Activated CD4-positive, alpha-beta memory T cell treated with anti-CD3 and anti-CD28 coated beads for 36 hours (primary cell): ENCODE measurements around the gene CD48. TPM values are rescaled to one million over a fixed set of nuclear protein-coding genes. Genes with fewer than 3 reads are reported as not detected.
"Not testable (repeated sequence)": the region's sequence is repeated elsewhere in the genome, so short reads cannot be mapped to it uniquely, and the experiment has no call there.

Experiments
- CTCF ChIA-PET: fragments of 350-600 bp; sonication (Branson Sonifier 250); formaldehyde crosslinking; loops from one replicate; lab custom pipeline; 2021; ENCODE audit warnings: antibody characterized with exemption, inconsistent platforms; lab: Charles Lee
- POLR2A ChIA-PET: fragments of 350-600 bp; sonication (Branson Sonifier 250); formaldehyde crosslinking; loops from one replicate; lab custom pipeline; 2021; ENCODE audit warnings: antibody characterized with exemption; lab: Charles Lee
- DNase-seq: peaks from one replicate; pipeline ENCODE4 v3.0.0-alpha.2; 2020
- H3K27ac Mint-ChIP-seq: one replicate; pipeline ENCODE4 v1.8.0; 2021; ENCODE audit warnings: mixed read lengths
- H3K27me3 Mint-ChIP-seq: one replicate; pipeline ENCODE4 v1.8.0; 2021; ENCODE audit warnings: mixed read lengths
- H3K36me3 Mint-ChIP-seq: one replicate; pipeline ENCODE4 v1.8.0; 2021; ENCODE audit warnings: mixed read lengths
- H3K4me1 Mint-ChIP-seq: one replicate; pipeline ENCODE4 v1.8.0; 2021; ENCODE audit warnings: low read depth, mixed read lengths
- H3K4me3 Mint-ChIP-seq: one replicate; pipeline ENCODE4 v1.8.0; 2021; ENCODE audit warnings: mild to moderate bottlenecking, mixed read lengths
- H3K9me3 Mint-ChIP-seq: one replicate; pipeline ENCODE4 v1.8.0; 2021; ENCODE audit warnings: mixed read lengths
- intact Hi-C: fragments of 100-400 bp; cut with micrococcal nuclease; formaldehyde crosslinking; loops from one replicate; pipeline ENCODE4 v1.15.1; 2023
- total RNA-seq, 2 experiments: library from RNA; stranded (reverse); gene quantifications; one replicate each; pipeline ENCODE4 v1.2.3, GENCODE V29; 2021

CD48 gene
- total RNA-seq, 2 experiments from 2014 or later, result 190 to 194 TPM

- Mint-ChIP-seq H3K27ac (no peak overlapping the region), H3K4me3 (no peak overlapping the region), H3K9me3 (no peaks in the 10 kb centered on the region), H3K4me1 (peaks cover 29% of the 10 kb centered on the region), H3K27me3 (no peaks in the 10 kb centered on the region), H3K36me3 (no peaks in the 10 kb centered on the region)
- POLR2A ChIA-PET, result interaction anchor here (1.6 to 2.6 kb wide), 2 partner anchors 43 to 45 kb away, joined by 3 to 13 read pairs; no protein-coding TSS in a partner anchor
- CTCF ChIA-PET, result interaction anchor here (0.6 to 10.2 kb wide), 16 partner anchors 9 to 228 kb away, joined by 3 to 205 read pairs (median 16); partner anchors contain the start of genes CD48, ITLN2 and SLAMF7
- peak; percentile 37 for DNase-seq
- intact Hi-C loops, result loop anchor here (5.0 kb wide), 2 partner anchors 88 to 153 kb away; no protein-coding TSS in a partner anchor
Observed at GRCh38 chr1:160724465-160725242, 13.0 kb upstream of the CD48 start.

DNA sequence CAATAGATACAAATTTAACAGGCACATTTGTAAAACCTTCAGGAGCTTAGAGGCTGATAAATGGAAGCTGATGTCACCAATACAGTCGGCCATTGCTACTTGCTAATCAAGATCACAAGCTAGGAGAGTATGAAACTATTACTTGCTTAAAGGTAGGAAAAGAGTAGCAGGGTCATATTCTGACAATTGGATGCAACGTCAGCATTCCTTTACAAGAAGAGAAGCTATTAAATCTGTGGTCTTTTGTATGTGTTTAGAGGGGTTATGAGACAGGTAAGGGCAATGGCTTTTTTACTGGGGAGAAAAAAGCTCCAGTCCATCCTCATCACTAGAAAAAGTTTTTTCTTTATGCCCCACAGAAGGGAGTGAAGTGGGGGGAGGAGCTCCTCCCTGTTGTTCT lies 11.7 kb upstream of the CD48 start:
- H3K27ac Mint-ChIP-seq, result no peak overlapping the region
- no peaks in the 10 kb centered on the region for H3K36me3 Mint-ChIP-seq
- ChIA-PET POLR2A (interaction anchor here (1.8 to 2.6 kb wide), 2 partner anchors 10 to 44 kb away, joined by 8 to 13 read pairs; no protein-coding TSS in a partner anchor), CTCF (interaction anchor here (0.7 to 10.2 kb wide), 18 partner anchors 8 to 264 kb away, joined by 3 to 205 read pairs (median 6); partner anchors contain the start of genes CD48, ITLN2 and LY9)
- peaks cover 29% of the 10 kb centered on the region for H3K4me1 Mint-ChIP-seq
- no peaks in the 10 kb centered on the region for H3K27me3 Mint-ChIP-seq
- intact Hi-C loops, result no loop called here
- H3K9me3 Mint-ChIP-seq, result no peaks in the 10 kb centered on the region
- no peak overlapping the region for H3K4me3 Mint-ChIP-seq
- no peak for DNase-seq

DNA sequence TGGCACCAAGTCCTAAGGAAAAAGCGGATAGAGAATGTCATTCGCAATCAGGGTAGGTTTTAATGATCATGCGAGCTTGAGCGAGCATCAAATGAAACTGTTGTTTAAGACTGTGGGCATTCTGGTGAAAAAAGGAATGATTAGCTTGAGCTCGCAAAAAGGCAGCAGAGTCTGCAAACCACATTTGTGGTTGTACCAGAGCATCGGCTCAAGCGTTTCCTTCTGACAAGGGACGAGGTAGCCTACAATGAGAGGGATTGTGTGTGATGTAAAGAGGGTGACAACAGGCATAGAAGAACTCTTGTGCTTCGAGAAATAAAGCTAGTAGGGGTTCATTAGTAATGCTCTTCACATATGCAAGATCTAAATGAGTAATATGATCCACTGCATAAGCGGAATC lies 11.1 kb upstream of the CD48 start:
- H3K9me3 Mint-ChIP-seq, result no peaks in the 10 kb centered on the region
- H3K27me3 Mint-ChIP-seq, result no peaks in the 10 kb centered on the region
- intact Hi-C loops, result no loop called here
- ChIA-PET CTCF (interaction anchor here (0.8 to 10.2 kb wide), 16 partner anchors 7 to 230 kb away, joined by 3 to 205 read pairs (median 6); partner anchors contain the start of genes CD48, ITLN2 and LY9), POLR2A (interaction anchor here (0.8 to 2.6 kb wide), 3 partner anchors 10 to 45 kb away, joined by 3 to 13 read pairs (median 8); partner anchors contain the start of gene SLAMF7)
- H3K4me3 Mint-ChIP-seq, result no peak overlapping the region
- peaks cover 32% of the 10 kb centered on the region for H3K4me1 Mint-ChIP-seq
- no peaks in the 10 kb centered on the region for H3K36me3 Mint-ChIP-seq
- no peak for DNase-seq
- no peak overlapping the region for H3K27ac Mint-ChIP-seq

- DNase-seq, result no peak
- H3K27me3 Mint-ChIP-seq, result no peaks in the 10 kb centered on the region
- intact Hi-C loops, result no loop called here
- ChIA-PET POLR2A (no interaction called here), CTCF (interaction anchor here (0.6 to 7.4 kb wide), 11 partner anchors 9 to 365 kb away, joined by 3 to 112 read pairs (median 6); partner anchors contain the start of gene ITLN2)
- H3K36me3 Mint-ChIP-seq, result no peaks in the 10 kb centered on the region
- H3K4me3 Mint-ChIP-seq, result no peak overlapping the region
- peaks cover 42% of the 10 kb centered on the region for H3K4me1 Mint-ChIP-seq
- no peaks in the 10 kb centered on the region for H3K9me3 Mint-ChIP-seq
- no peak overlapping the region for H3K27ac Mint-ChIP-seq
Observed at GRCh38 chr1:160721473-160721872, 9.9 kb upstream of the CD48 start.

DNA sequence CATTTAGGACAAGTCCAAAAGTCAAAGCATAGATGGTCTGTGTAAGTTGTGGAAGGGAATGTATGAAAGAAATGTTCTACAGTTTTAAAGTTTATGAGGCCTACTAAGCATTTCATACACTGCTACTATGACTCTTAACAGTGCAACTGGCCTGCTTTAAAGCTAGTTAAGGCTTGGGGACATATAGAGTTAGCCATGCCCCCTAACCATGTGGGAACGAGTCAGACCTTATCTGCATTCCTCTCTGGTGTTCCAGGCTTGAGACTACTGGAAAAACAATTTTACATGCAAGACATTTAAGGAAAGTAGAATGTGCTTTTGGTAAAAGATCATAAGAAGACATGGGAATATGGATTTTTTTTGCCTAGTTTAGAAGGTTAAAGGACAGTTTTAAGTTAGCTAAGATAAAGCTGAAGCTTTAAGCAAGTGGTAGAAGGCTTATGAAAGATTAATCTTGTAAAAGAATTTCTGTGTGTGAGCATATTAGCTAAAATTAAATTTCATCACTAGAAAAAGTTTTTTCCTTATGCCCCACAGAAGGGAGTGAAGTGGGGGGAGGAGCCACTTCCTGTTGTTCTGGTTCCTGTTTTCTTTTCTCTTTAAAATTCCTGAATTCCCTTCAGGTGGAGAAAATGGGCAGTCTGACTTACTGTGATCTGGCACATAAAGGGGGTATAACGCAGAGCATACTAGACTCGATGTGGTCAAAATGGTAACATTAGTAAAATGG lies 8.9 kb upstream of the CD48 start:
- POLR2A ChIA-PET, result no interaction called here
- H3K4me1 Mint-ChIP-seq, result peaks cover 42% of the 10 kb centered on the region
- intact Hi-C loops, result no loop called here

GRCh38 chr1:160718210-160718609 lies 6.6 kb upstream of the CD48 start:
- ChIA-PET POLR2A (no interaction called here), CTCF (no interaction called here)
- Mint-ChIP-seq H3K9me3 (no peaks in the 10 kb centered on the region), H3K36me3 (no peaks in the 10 kb centered on the region), H3K27ac (no peak overlapping the region), H3K27me3 (no peaks in the 10 kb centered on the region), H3K4me3 (no peak overlapping the region), H3K4me1 (peaks cover 34% of the 10 kb centered on the region)
- intact Hi-C loops, result no loop called here
- DNase-seq, result no peak

More for the DNA sequence above, 8.9 kb upstream of the CD48 start:
- no peaks in the 10 kb centered on the region for H3K9me3 Mint-ChIP-seq
- H3K36me3 Mint-ChIP-seq, result no peaks in the 10 kb centered on the region
- no peak for DNase-seq
- CTCF ChIA-PET, result interaction anchor here (1.2 to 3.1 kb wide), 6 partner anchors 38 to 114 kb away, joined by 3 to 13 read pairs (median 6); no protein-coding TSS in a partner anchor
- H3K27me3 Mint-ChIP-seq, result no peaks in the 10 kb centered on the region
- no peak overlapping the region for H3K4me3 Mint-ChIP-seq
- no peak overlapping the region for H3K27ac Mint-ChIP-seq

GRCh38 chr1:160717306-160717705 lies 5.7 kb upstream of the CD48 start:
- peaks cover 34% of the 10 kb centered on the region for H3K4me1 Mint-ChIP-seq
- intact Hi-C loops, result no loop called here
- no peak overlapping the region for H3K27ac Mint-ChIP-seq
- H3K4me3 Mint-ChIP-seq, result no peak overlapping the region
- no peaks in the 10 kb centered on the region for H3K27me3 Mint-ChIP-seq
- no peaks in the 10 kb centered on the region for H3K36me3 Mint-ChIP-seq
- ChIA-PET POLR2A (no interaction called here), CTCF (interaction anchor here (1.5 kb wide), 1 partner anchor 60 kb away, joined by 4 read pairs; no protein-coding TSS in a partner anchor)
- no peaks in the 10 kb centered on the region for H3K9me3 Mint-ChIP-seq
- DNase-seq, result no peak

DNA sequence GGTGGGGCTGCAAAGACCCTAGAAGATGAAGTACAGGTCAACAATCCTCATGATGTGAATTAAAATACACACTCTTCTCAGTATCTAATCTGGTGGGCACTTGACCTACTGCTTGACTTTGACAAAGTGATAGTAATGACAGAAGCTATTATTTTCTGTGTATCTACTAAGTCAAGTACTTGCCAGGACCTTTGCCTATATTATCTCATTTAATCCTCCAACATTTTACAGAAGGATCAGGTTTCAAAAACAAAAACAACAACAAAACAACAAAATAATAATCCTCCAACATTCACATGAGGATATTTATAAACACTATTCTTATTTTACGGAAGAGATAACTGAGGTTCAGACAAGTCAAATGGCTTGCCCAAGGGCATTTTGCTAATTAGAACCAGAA lies 4.4 kb upstream of the CD48 start:
- Mint-ChIP-seq H3K27ac (no peak overlapping the region), H3K4me3 (no peak overlapping the region), H3K27me3 (no peaks in the 10 kb centered on the region), H3K4me1 (peaks cover 36% of the 10 kb centered on the region), H3K9me3 (no peaks in the 10 kb centered on the region), H3K36me3 (peaks cover 2% of the 10 kb centered on the region)
- POLR2A ChIA-PET, result interaction anchor here (0.7 kb wide), 1 partner anchor 411 kb away, joined by 4 read pairs; no protein-coding TSS in a partner anchor
- DNase-seq, result no peak
- CTCF ChIA-PET, result interaction anchor here (0.9 to 6.1 kb wide), 8 partner anchors 8 to 121 kb away, joined by 3 to 51 read pairs (median 4); no protein-coding TSS in a partner anchor
- intact Hi-C loops, result no loop called here

- H3K4me3 Mint-ChIP-seq, H3K36me3 Mint-ChIP-seq, H3K9me3 Mint-ChIP-seq, H3K27ac Mint-ChIP-seq, intact Hi-C loops, H3K27me3 Mint-ChIP-seq, DNase-seq: not testable (repeated sequence)
- peaks cover 27% of the 10 kb centered on the region for H3K4me1 Mint-ChIP-seq
- CTCF ChIA-PET, result interaction anchor here (0.8 to 6.1 kb wide), 7 partner anchors 10 to 123 kb away, joined by 3 to 51 read pairs (median 5); no protein-coding TSS in a partner anchor
- POLR2A ChIA-PET, result interaction anchor here (1.1 kb wide), 1 partner anchor 31 kb away, joined by 6 read pairs; no protein-coding TSS in a partner anchor
Observed at GRCh38 chr1:160714034-160714648, 2.5 kb upstream of the CD48 start.

- Mint-ChIP-seq H3K9me3 (no peaks in the 10 kb centered on the region), H3K27ac (no peak overlapping the region), H3K4me1 (peaks cover 27% of the 10 kb centered on the region), H3K27me3 (no peaks in the 10 kb centered on the region), H3K4me3 (no peak overlapping the region), H3K36me3 (peaks cover 8% of the 10 kb centered on the region)
- POLR2A ChIA-PET, result interaction anchor here (1.1 to 3.3 kb wide), 5 partner anchors 10 to 83 kb away, joined by 5 to 15 read pairs (median 6); partner anchors contain the start of gene LY9
- no peak for DNase-seq
- intact Hi-C loops, result no loop called here
- CTCF ChIA-PET, result interaction anchor here (0.6 to 6.1 kb wide), 13 partner anchors 8 to 238 kb away, joined by 3 to 51 read pairs (median 5); no protein-coding TSS in a partner anchor
Observed at GRCh38 chr1:160713161-160713560, 1.5 kb upstream of the CD48 start.
